SH-SY5Y (cell line): Measurements from ENCODE around the gene RGS10.

Source experiments
- GATA2 ChIP-seq: IDR thresholded peaks from 2 replicates; pipeline ENCODE4 v1.6.1; 2011; ENCODE audit warnings: mild to moderate bottlenecking, low read depth, low read length
- GATA3 ChIP-seq: IDR thresholded peaks from 2 replicates; pipeline ENCODE4 v1.6.1; 2011; ENCODE audit warnings: low read depth, mild to moderate bottlenecking, low read length, moderate library complexity

RGS10 gene

DNA sequence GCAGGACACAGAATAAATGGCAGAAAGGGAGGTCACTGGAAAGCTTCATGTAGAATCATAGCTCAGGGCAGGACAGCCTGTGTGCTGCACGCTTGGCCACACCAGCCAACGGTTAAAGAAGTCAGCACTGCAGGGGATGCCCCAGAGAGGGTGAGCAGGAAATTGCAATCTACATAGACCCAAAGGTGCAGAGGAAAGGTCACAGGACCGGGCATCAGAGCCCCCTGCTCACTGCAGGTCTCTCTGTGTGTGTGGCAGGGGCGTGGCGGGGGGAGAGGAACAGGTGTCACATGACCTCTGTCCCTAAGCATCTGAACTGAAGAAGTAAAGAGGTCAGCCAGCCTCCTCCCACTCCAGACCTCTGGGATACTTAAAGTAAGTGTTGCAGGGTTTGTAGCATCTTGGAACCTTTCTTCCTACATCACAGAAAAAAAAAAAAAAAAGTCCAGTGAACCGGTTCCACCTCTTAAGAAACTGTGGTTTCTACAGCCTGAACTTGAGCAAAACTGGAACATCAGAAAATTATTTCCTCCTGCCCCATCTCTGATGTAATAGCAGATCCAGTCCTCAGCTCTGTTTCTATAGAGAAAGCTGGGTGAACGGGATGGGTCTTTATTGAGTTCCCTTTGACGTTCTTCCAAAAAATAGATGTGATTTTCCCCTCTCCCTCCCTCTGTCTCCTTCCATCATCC lies 64.3 kb downstream of the RGS10 start:
- TF ChIP-seq GATA3 (no peak), GATA2 (no peak)

- TF ChIP-seq GATA2, result no peak
- TF ChIP-seq GATA3, result no peak
Observed at GRCh38 chr10:119477444-119477843, 65.1 kb downstream of the RGS10 start.

GRCh38 chr10:119474606-119475005 lies 67.9 kb downstream of the RGS10 start:
- TF ChIP-seq GATA3 (no peak), GATA2 (no peak)

- no peak for TF ChIP-seq GATA3
- TF ChIP-seq GATA2, result no peak
Observed at GRCh38 chr10:119473771-119474170, 68.7 kb downstream of the RGS10 start.

DNA sequence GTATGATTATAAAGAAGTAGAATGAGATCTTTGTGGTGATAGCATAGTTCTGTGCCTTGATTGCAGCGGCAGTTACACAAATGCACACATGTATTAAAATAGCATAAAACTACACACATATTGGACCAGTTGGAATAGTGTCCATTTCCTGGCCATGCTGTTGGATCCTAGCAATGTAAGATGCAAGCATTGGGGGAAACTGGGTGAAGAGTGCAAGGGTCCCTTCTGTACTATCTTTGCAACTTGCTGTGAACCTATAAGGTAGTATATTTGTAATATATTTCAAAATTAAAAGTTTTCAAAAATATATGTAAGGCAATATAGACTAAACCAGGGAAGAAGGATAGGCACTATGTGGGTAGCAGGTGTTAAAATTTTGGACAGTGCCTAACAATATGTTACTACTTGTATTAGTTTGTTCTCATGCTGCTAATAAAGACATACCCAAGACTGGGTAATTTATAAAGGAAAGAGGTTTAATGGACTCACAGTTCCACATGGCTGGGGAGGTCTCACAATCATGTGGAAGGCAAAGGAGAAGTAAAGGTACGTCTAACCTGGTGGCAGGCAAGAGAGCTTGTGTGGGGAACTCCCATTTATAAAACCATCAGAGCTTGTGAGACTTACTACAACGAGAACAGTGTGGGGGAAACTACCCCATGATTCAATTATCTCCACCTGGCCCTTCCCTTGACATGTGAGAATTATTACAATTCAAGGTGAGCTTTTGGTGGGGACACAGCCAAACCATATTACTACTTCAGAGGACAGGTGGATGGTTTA lies 71.4 kb downstream of the RGS10 start:
- TF ChIP-seq GATA2, result no peak
- TF ChIP-seq GATA3, result no peak

- no peak for TF ChIP-seq GATA3
- no peak for TF ChIP-seq GATA2
Observed at GRCh38 chr10:119469846-119470245, 72.7 kb downstream of the RGS10 start.

- TF ChIP-seq GATA2 (no peak), GATA3 (no peak)
Observed at GRCh38 chr10:119469325-119469707, 73.2 kb downstream of the RGS10 start.

- TF ChIP-seq GATA3 (no peak), GATA2 (no peak)
Observed at GRCh38 chr10:119468542-119469324, 73.8 kb downstream of the RGS10 start.

DNA sequence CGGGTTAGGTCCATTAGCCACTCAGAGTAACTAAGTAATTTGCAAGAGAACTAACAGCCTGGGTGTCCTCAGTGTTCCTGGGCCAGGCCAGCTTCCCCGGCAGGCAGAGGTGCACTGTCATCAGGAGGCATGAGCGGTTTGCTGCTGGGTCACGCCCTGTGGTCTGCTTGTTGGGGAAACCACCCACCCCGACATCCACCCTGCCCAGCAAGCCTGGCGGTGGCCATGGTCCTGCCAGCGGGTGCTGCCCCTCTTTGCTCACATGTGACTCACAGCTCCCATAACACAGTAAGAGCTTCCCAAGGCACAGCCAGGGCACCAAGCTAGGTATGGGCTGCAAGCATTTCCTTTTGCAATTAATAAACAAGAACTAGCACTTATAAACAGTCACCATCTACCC lies 75.9 kb downstream of the RGS10 start:
- no peak for TF ChIP-seq GATA3
- TF ChIP-seq GATA2, result no peak

- TF ChIP-seq GATA2 (no peak), GATA3 (no peak)
Observed at GRCh38 chr10:119466076-119466475, 76.4 kb downstream of the RGS10 start.

- TF ChIP-seq GATA2 (no peak), GATA3 (no peak)
Observed at GRCh38 chr10:119465085-119465484, 77.4 kb downstream of the RGS10 start.

DNA sequence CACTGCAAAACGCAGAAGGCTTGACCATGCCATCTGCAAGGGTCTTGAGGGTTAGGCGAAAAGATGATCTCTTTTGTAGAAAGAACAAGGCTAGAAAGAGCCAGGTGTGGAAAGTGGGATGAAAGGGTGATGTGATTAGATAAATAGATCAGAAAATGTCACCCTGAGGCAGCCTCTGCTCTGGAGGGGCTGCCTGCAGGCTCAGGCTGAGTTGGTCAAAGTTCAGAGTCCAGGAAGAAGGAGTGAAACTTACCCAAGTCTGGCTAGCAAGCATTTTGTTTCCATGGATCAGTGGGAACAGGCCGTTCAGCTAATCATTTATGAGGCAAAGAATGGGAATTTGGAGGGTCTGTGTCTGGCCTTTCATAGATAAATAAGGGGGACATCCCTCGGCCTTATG lies 79.7 kb downstream of the RGS10 start:
- TF ChIP-seq GATA2 (no peak), GATA3 (no peak)

GRCh38 chr10:119461923-119462322 lies 80.6 kb downstream of the RGS10 start:
- TF ChIP-seq GATA2 (no peak), GATA3 (no peak)

DNA sequence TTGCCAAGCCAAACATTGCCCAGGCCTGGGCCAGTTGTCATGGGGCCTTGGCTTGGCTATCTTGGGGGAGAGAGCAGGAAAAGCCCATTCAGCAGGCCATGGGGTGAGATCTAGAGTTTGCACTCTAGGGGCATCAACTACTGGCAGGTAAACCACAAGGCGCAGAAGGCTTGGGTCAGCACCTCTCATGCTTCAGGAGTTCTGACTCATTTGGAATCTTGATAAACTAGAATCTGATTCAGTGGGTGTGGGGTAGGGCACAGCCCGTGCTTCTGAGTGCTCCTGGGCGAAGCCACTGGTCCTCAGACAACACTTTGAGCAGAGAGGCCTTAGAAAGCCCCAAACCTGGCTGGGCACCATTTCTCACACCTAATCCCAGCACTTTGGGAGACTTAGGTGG lies 81.1 kb downstream of the RGS10 start:
- TF ChIP-seq GATA2 (no peak), GATA3 (no peak)
